HEK293 (cell line): ENCODE measurements around the gene RBPJL.

Experiments
- TCF7L2 ChIP-seq: IDR thresholded peaks from 2 replicates; pipeline ENCODE4 v1.6.1; 2011; ENCODE audit warnings: low read depth, mild to moderate bottlenecking, inconsistent platforms, low read length, moderate library complexity, borderline replicate concordance
- ZNF248 ChIP-seq: fragments of 450-650 bp; formaldehyde crosslinking; IDR thresholded peaks from 2 replicates; pipeline ENCODE4 v1.5.1; 2017; ENCODE audit warnings: missing biosample characterization, missing genetic modification characterization
- ZNF624 ChIP-seq: fragments of 450-650 bp; formaldehyde crosslinking; IDR thresholded peaks from 2 replicates; pipeline ENCODE4 v1.5.1; 2017; ENCODE audit warnings: missing biosample characterization, missing genetic modification characterization
- TF ChIP-seq, protein P1 (sequence below): fragments of 450-650 bp; formaldehyde crosslinking; IDR thresholded peaks from 2 replicates; pipeline ENCODE4 v1.5.1; 2016; ENCODE audit warnings: missing biosample characterization, missing genetic modification characterization

DNA sequence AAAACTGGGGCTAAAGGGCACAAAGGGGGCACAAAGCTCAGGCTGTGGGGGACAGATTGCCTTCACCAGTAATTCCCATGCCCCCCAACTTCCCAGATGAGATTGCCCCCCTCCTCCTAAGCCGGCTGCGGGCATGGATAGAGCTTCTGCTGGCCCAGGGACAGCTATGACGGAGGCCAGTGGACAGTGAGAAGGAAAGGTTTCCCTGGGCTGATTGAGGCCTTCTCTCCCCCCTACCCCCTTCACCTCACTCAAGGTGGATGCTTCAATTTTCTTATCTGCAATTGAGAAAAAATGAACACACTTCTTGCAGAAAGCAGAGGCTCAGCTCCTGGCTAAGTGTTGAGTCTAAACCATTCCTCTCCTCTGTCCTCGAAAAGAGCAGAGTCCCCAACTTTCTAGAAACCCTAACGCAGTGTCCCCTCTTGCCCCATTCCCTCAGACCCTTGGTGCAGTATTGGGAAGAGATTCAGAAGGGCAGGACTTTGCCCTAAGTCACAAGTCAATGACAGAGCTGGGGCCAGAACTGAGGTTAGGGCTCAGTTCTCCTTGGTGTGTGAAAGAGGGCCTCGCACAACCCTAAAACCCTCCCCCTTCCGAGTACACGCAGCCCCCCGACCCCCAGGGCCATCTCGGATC is 40.8 kb downstream of the RBPJL start:
- TF ChIP-seq, protein P1, sequence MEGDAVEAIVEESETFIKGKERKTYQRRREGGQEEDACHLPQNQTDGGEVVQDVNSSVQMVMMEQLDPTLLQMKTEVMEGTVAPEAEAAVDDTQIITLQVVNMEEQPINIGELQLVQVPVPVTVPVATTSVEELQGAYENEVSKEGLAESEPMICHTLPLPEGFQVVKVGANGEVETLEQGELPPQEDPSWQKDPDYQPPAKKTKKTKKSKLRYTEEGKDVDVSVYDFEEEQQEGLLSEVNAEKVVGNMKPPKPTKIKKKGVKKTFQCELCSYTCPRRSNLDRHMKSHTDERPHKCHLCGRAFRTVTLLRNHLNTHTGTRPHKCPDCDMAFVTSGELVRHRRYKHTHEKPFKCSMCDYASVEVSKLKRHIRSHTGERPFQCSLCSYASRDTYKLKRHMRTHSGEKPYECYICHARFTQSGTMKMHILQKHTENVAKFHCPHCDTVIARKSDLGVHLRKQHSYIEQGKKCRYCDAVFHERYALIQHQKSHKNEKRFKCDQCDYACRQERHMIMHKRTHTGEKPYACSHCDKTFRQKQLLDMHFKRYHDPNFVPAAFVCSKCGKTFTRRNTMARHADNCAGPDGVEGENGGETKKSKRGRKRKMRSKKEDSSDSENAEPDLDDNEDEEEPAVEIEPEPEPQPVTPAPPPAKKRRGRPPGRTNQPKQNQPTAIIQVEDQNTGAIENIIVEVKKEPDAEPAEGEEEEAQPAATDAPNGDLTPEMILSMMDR (tag by site-specific recombination): no peak
- TF ChIP-seq ZNF248 (tag by site-specific recombination) (no peak), TCF7L2 (no peak), ZNF624 (tag by site-specific recombination) (no peak)
